K562 (cell line): ENCODE data around the gene ARL10. TPM values are rescaled to one million over a fixed set of nuclear protein-coding genes. Genes with fewer than 3 reads are reported as not detected.

Source experiments
- ATAC-seq: fragments of 200-7000 bp; cut with Tn5 transposase; 3 replicates; pipeline ENCODE4 v1.9.1; 2020; ENCODE audit warnings: moderate library complexity
- BruUV-seq: library from RNA; stranded (reverse); fragments of 400-500 nt; replicated peaks from 2 replicates; lab custom pipeline; 2021; lab: Mats Ljungman, UMichigan
- CTCF ChIA-PET: fragments of 300-600 bp; formaldehyde crosslinking; extraction: SDS; loops from one replicate; lab custom pipeline; 2021; ENCODE audit warnings: low intra/inter-chr PET ratio; lab: Yijun Ruan, JAX
- POLR2A ChIA-PET: fragments of 300-600, 350-650 bp; sonication (Branson Sonifier 250); formaldehyde crosslinking; extraction: SDS; loops from one replicate; lab custom pipeline; 2021; ENCODE audit warnings: antibody characterized with exemption, inconsistent platforms; lab: Yijun Ruan, JAX
- DNase-seq, 4 experiments: peaks; one replicate each; pipeline versions ENCODE4 v3.0.0 to v3.0.0-alpha.2; 2011 to 2018; ENCODE audit warnings: low spot score in 3 of 4, mixed read lengths in 3 of 4; ENCODE audit errors: extremely low read depth in 1 of 4
- FAIRE-seq: peaks from 2 replicates; lab custom pipeline; 2011; peaks lifted over from hg19 to GRCh38; lab: Jason Lieb, UNC
- H2AFZ ChIP-seq: 2 replicates; pipeline ENCODE4 v1.6.0; 2011; ENCODE audit warnings: low read depth, low read length, control low read depth, inconsistent platforms
- H3K27ac ChIP-seq: fragments of 200-600 bp; 3 replicates; pipeline ENCODE4 v1.8.0; 2011; ENCODE audit warnings: low read depth, mild to moderate bottlenecking, control low read depth, inconsistent platforms, low read length, moderate library complexity, mixed read lengths; ENCODE audit errors: extremely low read depth
- H3K27me3 ChIP-seq, 2 experiments: fragments of 300-600 bp in 1 of 2; 2 replicates in 1 of 2; 3 replicates in 1 of 2; pipeline versions ENCODE4 v1.6.0 to v1.8.0; 2011; ENCODE audit warnings: inconsistent platforms in 2 of 2, low read length in 2 of 2, mild to moderate bottlenecking in 1 of 2, mixed read lengths in 1 of 2, moderate library complexity in 1 of 2; ENCODE audit not compliant: control insufficient read depth in 2 of 2, insufficient read depth in 2 of 2
- H3K36me3 ChIP-seq: fragments of 300-600 bp; 3 replicates; pipeline ENCODE4 v1.8.0; 2011; ENCODE audit warnings: mild to moderate bottlenecking, low read length, inconsistent platforms; ENCODE audit not compliant: control insufficient read depth, insufficient read depth
- H3K4me1 ChIP-seq, 2 experiments: fragments of 200-600 bp in 1 of 2; replicated peaks in 1 of 2; 2 replicates in 1 of 2; 3 replicates in 1 of 2; pipeline versions ENCODE4 v1.5.1 to v1.8.0; 2011; ENCODE audit warnings: inconsistent platforms in 2 of 2, low read length in 2 of 2, mild to moderate bottlenecking in 1 of 2, mixed read lengths in 1 of 2, moderate library complexity in 1 of 2; ENCODE audit not compliant: control insufficient read depth in 2 of 2, insufficient read depth in 2 of 2
- H3K4me2 ChIP-seq: 2 replicates; pipeline ENCODE4 v1.6.1; 2011; ENCODE audit warnings: low read length, control low read depth, inconsistent platforms, mixed read lengths; ENCODE audit not compliant: insufficient read depth
- H3K4me3 ChIP-seq: fragments of 200-600 bp; sonication (generic), shearing (Covaris generic); 2 replicates; pipeline ENCODE4 v1.5.1; 2016; ENCODE audit warnings: control low read depth, inconsistent platforms
- H3K79me2 ChIP-seq: fragments of 200-600 bp; 3 replicates; pipeline ENCODE4 v1.8.0; 2011; ENCODE audit warnings: low read length, inconsistent platforms; ENCODE audit not compliant: control insufficient read depth, insufficient read depth
- H3K9ac ChIP-seq, 2 experiments: 2 replicates each; pipeline versions ENCODE4 v1.6.0 to v1.6.1; 2011; ENCODE audit warnings: low read depth in 2 of 2, low read length in 2 of 2, control low read depth in 1 of 2, inconsistent platforms in 1 of 2, mild to moderate bottlenecking in 1 of 2, mixed read lengths in 1 of 2; ENCODE audit not compliant: insufficient read depth in 1 of 2
- H3K9me1 ChIP-seq: one replicate; pipeline ENCODE4 v1.6.0; 2011; ENCODE audit warnings: inconsistent platforms, mild to moderate bottlenecking, low read length, moderate library complexity; ENCODE audit not compliant: control insufficient read depth, insufficient read depth
- H3K9me3 ChIP-seq: replicated peaks from 2 replicates; pipeline ENCODE4 v1.5.1; 2011; ENCODE audit warnings: low read depth, low read length, inconsistent platforms; ENCODE audit not compliant: control insufficient read depth, insufficient read depth
- H4K20me1 ChIP-seq: replicated peaks from 2 replicates; pipeline ENCODE4 v1.6.1; 2011; ENCODE audit warnings: low read length, inconsistent platforms, mixed read lengths; ENCODE audit not compliant: control insufficient read depth, insufficient read depth
- BCOR ChIP-seq: fragments of 450-650 bp; IDR thresholded peaks from 2 replicates; pipeline ENCODE4 v1.6.1; 2016
- E2F3 ChIP-seq: fragments of 250-450 bp; sonication (Bioruptor Pico); IDR thresholded peaks from 2 replicates; pipeline ENCODE4 v1.4.0; 2020; ENCODE audit warnings: mild to moderate bottlenecking
- LEF1 ChIP-seq: fragments of 450-650 bp; IDR thresholded peaks from 2 replicates; pipeline ENCODE4 v1.6.1; 2016; ENCODE audit warnings: mild to moderate bottlenecking
- TEAD1 ChIP-seq, 2 experiments: fragments of 450-650 bp in 1 of 2; sonication (generic) in 1 of 2; formaldehyde crosslinking; IDR thresholded peaks; 2 replicates each; pipeline versions ENCODE4 v1.4.0 to v1.8.0; 2020 to 2022; ENCODE audit warnings: mild to moderate bottlenecking in 2 of 2, missing genetic modification reagents in 1 of 2
- TEAD2 ChIP-seq: fragments of 450-650 bp; IDR thresholded peaks from 2 replicates; pipeline ENCODE4 v1.6.1; 2016; ENCODE audit warnings: missing genetic modification characterization, control low read depth, missing compliant biosample characterization
- ZC3H8 ChIP-seq: fragments of 450-650 bp; IDR thresholded peaks from 2 replicates; pipeline ENCODE4 v1.6.1; 2017
- ZFP36 ChIP-seq: fragments of 150-350 bp; IDR thresholded peaks from 2 replicates; pipeline ENCODE4 v1.6.1; 2018; ENCODE audit warnings: low read length, low read depth; ENCODE audit not compliant: partially characterized antibody
- ZKSCAN1 ChIP-seq: fragments of 150-350 bp; IDR thresholded peaks from 2 replicates; pipeline ENCODE4 v1.6.1; 2016; ENCODE audit warnings: low read depth, low read length
- WGBS: fragments of 100-300 bp; shearing (Covaris generic); methylation state at CpG from one replicate; pipeline ENCODE4 v1.1.6; 2016; ENCODE audit warnings: low coverage, mixed read lengths; ENCODE audit not compliant: insufficient coverage; ENCODE audit errors: missing lambda C conversion rate; 5-methylcytosine and 5-hydroxymethylcytosine counted together
- in situ Hi-C: fragments of 300-500 bp; cut with MboI; formaldehyde crosslinking; loops from 4 replicates; pipeline ENCODE4 v1.15.0; 2018; ENCODE audit warnings: inconsistent platforms, mixed read lengths
- intact Hi-C: fragments of 100-400 bp; cut with micrococcal nuclease; formaldehyde crosslinking; loops from 2 replicates; pipeline ENCODE4 v1.14.2; 2022
- polyA plus RNA-seq, 8 experiments: library from polyadenylated mRNA; depleted of rRNA in 4 of 8; stranded (reverse) in 5 of 8; unstranded in 3 of 8; fragments of >200 nt; fragmentation: Nextera tagmentation in 2 of 8; fragmentation: Illumina TruSeq in 1 of 8; extraction: Ambion mirVana in 2 of 8; extraction: Trizol in 1 of 8; gene quantifications; 2 replicates each; pipeline versions ENCODE4 v1.2.1 to v1.2.3, GENCODE V29; 2011 to 2014; ENCODE audit warnings: inconsistent platforms in 1 of 8, missing spikeins in 1 of 8
- total RNA-seq, 7 experiments: library from RNA; depleted of rRNA in 6 of 7; stranded (reverse); fragments of >200 nt in 6 of 7; fragmentation: Illumina TruSeq in 2 of 7; extraction: Trizol in 2 of 7; gene quantifications; 2 replicates each; pipeline versions ENCODE4 v1.2.1 to v1.2.3, GENCODE V29; 2011 to 2021; ENCODE audit warnings: low replicate concordance in 1 of 7
- TF ChIP-seq, protein P1 (sequence below): fragments of 200-800 bp; sonication (Bioruptor generic); IDR thresholded peaks from 2 replicates; pipeline ENCODE4 v1.6.1; 2017; ENCODE audit warnings: missing genetic modification characterization, missing compliant biosample characterization

The ARL10 gene
- total and polyA plus RNA-seq, 9 of the 15 experiments (the other 6 are each of a cell fraction or from before 2014, with no cell fraction given) = under 0.01 to 0.40 (median 0.34) TPM; not detected in 3

DNA sequence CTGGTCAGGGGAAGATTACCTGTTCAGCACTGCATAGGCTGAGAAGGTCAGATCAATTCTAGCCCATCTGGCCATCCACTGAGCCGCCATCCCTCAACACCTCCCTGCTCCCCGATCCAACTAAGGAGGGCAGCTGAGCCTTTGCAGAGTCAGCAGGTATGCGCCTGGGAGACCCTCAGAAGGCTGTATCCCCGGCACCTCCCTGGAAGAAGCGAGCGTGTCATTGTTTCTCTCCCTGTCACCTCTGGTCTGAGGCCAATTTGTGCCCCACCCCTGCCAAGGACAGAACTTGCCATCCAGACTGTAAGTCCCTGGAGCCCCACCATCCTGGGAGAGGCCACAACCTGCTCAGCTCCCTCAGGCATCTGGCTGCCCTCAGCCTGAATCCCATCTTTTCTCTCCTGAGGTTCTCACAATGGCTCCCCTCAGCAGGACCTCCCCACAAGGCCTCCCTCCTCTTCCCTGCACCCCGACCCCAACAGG, 48.5 kb downstream of the ARL10 start (continued):
- TF ChIP-seq E2F3 (CRISPR knock-in tag) (no peak), TEAD2 (no peak), LEF1 (no peak), ZC3H8 (no peak)

DNA sequence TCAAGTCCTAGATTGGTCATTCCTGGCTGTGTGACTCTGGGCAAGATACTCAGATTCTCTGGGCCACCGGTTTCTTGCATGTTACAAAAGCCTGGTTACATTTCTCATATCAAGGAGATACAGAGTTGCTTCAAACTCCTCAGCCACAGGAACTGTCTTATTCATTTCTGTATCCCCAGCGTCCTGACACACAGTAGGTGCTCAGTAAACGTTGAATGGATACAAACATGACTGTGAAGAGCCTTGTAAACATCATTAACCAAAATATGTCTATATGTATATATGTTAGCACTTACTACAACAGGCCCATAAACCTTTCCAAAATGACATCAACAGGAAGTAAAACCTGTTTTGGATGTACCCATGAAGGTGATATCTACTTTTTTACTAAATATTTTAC, 49.4 kb downstream of the ARL10 start:
- peaks cover 12 to 17% of the 10 kb centered on the region in 2 experiments; a peak in 4 of 5 replicates for H3K4me1 ChIP-seq
- H3K36me3 ChIP-seq = peaks cover 15% of the 10 kb centered on the region; the same call in 2 of the 3 replicates
- no peak for FAIRE-seq
- WGBS = 26% methylated on average over 3 of the region's 3 CpGs
- TF ChIP-seq ZFP36 = peak; percentile 36
- TF ChIP-seq ZKSCAN1 = peak; percentile 78
- 0 out of 2 replicates have a peak, but pooled peaks have one; percentile 11 for TF ChIP-seq BCOR
- TF ChIP-seq, protein P1, sequence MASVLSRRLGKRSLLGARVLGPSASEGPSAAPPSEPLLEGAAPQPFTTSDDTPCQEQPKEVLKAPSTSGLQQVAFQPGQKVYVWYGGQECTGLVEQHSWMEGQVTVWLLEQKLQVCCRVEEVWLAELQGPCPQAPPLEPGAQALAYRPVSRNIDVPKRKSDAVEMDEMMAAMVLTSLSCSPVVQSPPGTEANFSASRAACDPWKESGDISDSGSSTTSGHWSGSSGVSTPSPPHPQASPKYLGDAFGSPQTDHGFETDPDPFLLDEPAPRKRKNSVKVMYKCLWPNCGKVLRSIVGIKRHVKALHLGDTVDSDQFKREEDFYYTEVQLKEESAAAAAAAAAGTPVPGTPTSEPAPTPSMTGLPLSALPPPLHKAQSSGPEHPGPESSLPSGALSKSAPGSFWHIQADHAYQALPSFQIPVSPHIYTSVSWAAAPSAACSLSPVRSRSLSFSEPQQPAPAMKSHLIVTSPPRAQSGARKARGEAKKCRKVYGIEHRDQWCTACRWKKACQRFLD (CRISPR knock-in tag) = no peak
- 0 out of 4 replicates have a peak, but pooled peaks of 1 of the 2 experiments have one; percentile 18 for TF ChIP-seq TEAD1 (CRISPR knock-in tag; IDR thresholded peaks at IDR 0.05)
- POLR2A ChIA-PET = interaction anchor here (0.6 to 1.6 kb wide), 2 partner anchors 9 to 128 kb away, joined by 3 to 4 read pairs; no protein-coding TSS in a partner anchor
- no peak overlapping the region for H3K4me2 ChIP-seq
- no peak overlapping the region for H3K4me3 ChIP-seq
- no peaks in the 10 kb centered on the region for H3K27me3 ChIP-seq
- H3K9me3 ChIP-seq = no peaks in the 10 kb centered on the region
- intact Hi-C loops (loop anchor here (5.0 to 10.0 kb wide), 2 partner anchors 70 to 203 kb away; no protein-coding TSS in a partner anchor), in situ Hi-C loops (no loop called here)
- no peak for ATAC-seq
- no peak overlapping the region for H2AFZ ChIP-seq
- peaks cover 21% of the 10 kb centered on the region for H3K79me2 ChIP-seq
- peaks cover 4% of the 10 kb centered on the region for H3K9me1 ChIP-seq
- CTCF ChIA-PET = no interaction called here
- no peak for DNase-seq
- peaks cover 9% of the 10 kb centered on the region; the same call in 1 of the 2 replicates for H4K20me1 ChIP-seq
- TSS peak; percentile 46 for BruUV-seq
- no peak overlapping the region for H3K27ac ChIP-seq
- H3K9ac ChIP-seq = no peak overlapping the region
